HUDEP-2 (cell line): ENCODE data around the gene ACOX1.
A peak's percentile ranks its signal among the peaks of the same experiment; 100 is the strongest.

Experiments
- DNase-seq, 76 experiments: peaks; one replicate each; lab custom pipeline; 2025; ENCODE audit not compliant: unreplicated experiment in 76 of 76; lab: John Stamatoyannopoulos, UW

Gene ACOX1

DNA sequence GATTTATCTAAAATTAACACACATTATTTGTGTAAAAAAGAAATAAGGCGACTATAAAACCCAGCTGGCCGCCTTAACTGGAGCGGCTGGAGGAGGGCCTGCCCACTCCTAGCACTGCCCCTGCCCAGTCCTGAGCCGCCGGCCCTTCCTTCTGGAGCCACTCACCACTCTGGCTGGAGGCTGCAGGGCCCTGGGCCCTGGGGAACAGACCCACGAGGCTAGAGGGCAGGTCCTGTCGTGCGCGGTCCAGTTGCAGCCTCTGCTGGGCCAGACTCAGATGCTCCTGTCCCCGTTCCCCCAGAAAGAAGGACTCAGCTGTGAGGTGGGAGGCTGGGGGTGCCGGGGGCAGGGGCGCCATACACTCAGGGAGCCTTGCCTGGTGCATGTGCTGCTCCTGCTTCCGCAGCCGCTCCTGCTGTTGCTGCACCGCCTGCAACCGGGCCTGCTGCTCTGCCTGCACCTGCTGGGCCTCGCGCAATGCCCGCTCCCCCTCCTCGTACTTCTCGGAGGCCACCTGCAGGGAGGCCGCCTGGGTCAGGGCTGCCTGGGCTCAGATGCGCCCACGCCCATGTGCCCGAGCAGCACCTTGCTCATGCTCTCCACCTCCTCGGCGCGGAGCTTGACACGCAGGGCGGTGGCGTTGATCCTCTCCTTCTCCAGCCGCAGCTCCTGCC is 65.3 kb downstream of the ACOX1 start:
- DNase-seq = no peak

DNA sequence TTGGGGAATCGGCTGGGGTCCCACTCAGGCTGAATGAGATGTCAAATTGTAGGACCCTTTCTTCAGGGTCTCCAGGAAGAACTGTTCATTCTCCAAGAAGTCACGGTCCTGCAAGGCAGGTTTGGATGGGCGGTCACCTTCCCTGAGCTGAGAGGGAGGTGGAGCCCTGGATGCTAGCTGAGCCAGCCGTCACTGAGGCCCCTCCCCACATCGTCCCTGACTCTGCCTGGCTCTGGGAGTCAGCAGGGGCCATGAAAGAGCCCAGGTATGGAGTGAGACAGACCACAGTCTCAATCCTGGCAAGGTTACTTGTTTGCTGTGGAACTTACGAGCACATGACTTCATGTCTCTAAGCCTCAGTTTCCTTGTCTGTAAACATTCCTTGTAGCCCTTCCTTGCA is 68.3 kb downstream of the ACOX1 start:
- DNase-seq = no peak

DNA sequence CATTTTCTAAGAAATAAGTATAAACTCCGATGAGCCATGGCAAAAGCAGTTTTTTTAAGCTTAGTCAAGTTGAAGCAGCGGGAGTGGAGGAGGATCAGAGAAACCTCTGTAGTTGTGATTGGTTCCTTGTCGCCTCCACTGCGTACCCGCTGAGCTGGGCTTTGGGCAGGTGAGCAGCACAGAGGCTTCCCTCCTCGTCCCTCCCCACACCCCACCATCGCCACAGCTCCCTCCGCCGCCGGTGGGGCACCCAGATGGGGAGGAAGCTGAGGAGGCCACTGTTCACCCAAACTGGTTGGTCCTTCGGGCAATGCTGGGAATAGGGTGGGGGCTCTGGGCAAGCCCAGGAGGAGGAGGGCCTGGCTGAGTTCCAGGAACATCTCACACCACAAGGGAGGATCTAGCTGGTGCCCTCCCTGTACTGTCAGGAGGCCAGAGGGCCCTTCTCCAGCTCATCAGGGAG is 69.1 kb downstream of the ACOX1 start:
- DNase-seq = peak in 68 of 76 experiments; percentile 13 to 83 (median 56)

DNA sequence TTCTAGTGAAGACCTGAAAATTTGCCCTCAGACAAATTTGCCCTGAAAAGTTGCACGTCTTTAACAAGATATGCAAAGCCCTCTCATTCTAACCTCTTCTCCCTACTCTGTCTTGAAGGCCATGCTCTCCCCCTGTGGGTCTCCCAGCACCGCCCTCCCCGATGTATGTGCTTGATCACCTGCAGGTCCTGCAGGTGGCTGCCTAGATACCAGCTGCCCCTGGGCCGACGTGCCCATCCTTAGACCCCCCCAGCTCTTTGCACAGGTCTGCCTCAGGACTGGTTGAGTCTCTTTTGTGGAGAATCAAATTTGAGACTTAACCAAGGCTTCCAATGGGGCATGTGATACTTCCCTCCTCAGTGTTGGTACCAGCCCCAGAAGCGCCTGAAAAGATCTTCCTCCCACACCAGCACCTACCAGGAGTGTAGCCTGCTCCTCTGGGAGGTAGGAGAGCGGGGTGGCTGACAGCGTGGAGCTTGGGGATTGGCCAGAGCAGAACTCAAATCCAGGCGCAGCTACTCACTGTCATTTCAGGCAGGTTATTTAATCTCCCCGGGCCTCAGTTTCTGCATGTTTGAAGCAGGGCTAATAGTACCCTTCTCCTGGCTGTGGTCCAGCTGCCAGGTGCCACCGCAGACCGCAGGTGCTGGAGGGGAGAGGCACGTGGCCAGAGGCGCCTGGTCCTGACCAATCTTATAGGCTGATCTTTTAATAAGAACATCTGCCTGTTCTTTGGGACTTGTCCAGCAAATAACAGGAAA is 69.7 kb downstream of the ACOX1 start:
- DNase-seq = peak in 1 of 76 experiments; percentile 13

DNA sequence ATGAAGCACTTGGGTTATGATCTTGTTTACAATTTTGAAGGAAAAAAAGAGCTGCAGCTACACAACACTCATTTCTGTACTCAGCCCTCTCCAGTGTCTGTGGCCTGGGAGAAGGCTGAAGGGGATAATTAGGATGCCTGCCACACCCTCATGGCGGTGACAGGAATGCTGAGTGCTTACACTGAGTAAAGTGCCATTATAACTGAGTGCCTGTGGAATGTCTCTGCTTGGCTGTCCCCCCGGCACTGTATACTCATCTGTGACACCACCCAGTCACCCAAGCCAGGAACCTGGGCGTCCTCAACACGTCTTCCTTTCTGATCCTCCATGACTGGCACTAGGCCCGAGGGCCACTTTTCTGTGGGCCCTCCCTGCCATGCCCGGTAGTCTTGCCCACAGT is 70.8 kb downstream of the ACOX1 start:
- no peak for DNase-seq

DNA sequence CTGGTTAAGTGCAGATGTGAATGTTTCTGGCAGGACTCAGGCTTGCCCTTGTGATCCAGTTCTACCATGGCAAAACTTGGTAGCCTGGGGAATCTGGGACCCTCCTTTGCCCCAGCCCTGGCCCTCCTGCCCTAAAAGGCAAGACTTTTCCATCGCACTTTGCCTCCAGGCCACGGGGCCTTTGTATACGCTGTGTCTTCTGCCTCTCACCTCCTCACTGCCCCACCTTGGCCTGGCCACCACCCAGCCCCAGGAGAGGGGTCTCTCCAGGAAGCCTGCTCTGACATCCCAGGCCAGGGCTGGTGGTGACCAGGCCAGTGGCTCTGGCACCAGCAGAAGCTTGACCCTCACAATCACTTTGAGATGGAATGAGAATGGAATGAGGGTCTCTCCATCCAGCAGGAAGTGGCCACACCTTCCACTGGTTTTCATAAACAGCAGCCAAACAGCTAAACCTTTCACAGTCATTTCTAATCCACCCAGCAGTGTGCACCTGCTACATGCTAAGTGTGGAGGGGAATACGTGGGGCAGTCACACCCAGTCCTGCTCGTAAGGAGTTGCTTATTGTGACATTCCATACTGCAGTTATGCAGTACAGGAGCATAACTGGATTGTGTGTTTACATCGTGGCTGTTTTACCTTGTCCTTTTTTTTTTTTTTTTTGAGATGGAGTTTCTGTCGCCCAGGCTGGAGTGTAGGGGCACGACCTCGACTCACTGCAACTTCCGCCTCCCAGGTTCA is 72.7 kb downstream of the ACOX1 start:
- DNase-seq = no peak

DNA sequence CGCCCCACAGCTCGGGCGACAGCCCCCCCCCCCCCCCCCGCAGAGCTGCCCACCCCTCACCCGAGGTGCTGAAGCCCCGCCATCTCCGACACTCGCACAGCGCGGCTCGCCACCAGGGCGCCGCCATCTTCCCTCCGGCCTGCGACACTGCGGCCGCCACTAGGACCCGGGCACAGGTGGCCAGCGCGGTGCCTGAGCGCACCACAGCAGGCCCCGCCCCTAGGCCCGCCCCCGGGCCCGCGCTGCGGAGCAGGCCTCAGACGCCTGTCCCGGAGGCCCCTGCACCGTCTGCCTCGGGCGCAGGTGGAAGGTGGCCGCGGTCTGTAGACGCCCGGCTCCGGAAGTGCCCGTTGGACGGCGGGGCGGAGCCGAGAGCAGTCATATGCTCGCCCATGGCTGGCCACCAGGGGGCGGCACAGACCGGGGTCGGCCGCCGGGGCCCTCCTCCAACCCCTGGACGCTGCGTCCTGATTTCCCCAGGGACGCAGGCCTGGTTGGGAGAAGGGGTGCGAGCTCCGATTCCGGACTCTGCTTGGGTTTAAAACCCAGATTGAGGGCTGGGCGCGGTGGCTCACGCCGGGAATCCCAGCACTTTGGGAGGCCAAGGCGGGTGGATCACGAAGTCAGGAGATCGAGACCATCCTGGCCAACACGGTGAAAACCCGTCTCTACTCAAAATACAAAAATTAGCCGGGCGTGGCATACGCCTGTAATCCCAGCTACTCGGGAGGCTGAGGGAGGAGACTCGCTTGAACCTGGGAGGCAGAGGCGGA is 74.0 kb downstream of the ACOX1 start, which contains the start of gene MRPL38:
Gene MRPL38 (minus strand): TSS at position 136 of the 773 bp plus-strand sequence. CDS start 9 bp downstream, at position 127.
- DNase-seq = peak in 75 of 76 experiments; percentile 60 to 97 (median 89)

DNA sequence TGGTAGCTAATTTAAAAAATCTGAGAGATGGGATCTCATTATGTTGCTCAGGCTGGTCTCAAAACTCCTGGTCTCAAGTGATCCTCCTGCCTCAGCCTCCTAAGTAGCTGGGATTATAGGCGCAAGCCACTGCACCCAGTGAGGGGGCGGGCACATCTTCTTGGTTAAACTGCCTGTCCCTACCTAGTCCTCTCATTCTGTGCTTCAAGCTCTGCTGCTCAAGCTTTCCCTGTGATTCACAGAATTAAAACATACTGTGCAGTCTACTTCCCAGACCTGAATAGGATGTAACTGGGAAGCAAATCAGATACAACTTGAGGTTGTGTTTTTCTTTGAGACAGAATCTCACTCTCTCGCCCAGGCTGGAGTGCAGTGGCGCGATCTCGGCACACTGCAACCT is 76.6 kb downstream of the ACOX1 start:
- DNase-seq = no peak

DNA sequence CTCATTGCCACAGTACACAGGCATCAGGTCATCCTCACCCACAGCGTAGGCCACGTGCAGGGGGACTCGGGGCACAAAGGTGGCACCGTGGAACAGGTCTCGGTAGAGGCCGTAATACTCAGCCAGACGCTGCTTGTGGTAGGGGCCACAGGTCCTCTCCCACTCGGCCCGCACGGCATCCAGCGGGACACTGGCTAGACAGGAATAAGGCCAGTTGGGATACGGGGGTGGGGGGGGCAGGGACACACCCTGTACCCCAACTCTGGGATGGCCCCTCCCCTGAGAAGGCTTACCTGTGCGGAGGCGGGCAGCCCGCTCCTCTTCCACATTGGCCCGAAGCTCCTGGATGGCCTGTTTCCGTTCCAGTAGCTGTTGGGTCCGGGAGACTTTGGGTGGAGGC is 77.2 kb downstream of the ACOX1 start:
- DNase-seq = no peak

DNA sequence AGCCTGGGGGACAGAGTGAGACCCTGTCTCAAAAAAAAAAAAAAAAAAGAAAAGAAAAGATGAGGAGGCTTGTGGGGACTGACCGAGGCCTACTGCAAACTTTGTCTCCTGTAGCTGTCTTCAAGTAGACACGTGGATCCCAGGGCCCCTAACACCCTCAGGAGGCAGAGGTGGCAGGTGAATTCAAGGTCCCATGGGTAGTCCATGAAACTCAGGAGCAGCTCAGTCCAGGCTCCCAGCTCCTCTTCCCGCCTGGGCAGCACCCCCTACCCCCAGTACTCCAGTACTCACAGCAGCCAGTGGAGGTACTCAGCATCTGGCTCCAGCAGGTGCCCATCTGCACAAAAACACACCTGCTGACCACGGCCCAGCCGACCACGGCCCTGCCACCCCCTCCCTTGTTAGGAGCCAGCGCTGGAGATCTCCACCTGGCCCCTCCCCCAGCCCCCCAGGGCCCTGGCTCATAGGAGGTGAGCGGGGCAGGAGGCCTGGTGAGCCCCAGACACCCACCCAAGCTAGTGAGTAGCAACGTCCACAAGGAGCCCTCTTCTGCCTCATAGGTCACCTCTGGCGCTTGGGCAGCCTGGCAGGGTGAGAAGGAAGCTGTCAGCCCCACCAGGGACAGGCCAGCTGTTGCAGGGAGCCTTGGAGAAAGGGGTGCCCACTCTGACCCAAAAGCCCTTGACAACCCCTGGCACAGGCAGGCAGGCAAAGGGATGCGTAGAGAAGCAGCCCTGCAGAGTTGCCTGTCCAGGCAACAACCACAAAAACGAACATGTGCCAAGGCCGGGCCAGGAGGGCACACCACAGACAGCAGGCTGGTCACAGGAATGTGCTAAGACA is 78.1 kb downstream of the ACOX1 start:
- DNase-seq = no peak

DNA sequence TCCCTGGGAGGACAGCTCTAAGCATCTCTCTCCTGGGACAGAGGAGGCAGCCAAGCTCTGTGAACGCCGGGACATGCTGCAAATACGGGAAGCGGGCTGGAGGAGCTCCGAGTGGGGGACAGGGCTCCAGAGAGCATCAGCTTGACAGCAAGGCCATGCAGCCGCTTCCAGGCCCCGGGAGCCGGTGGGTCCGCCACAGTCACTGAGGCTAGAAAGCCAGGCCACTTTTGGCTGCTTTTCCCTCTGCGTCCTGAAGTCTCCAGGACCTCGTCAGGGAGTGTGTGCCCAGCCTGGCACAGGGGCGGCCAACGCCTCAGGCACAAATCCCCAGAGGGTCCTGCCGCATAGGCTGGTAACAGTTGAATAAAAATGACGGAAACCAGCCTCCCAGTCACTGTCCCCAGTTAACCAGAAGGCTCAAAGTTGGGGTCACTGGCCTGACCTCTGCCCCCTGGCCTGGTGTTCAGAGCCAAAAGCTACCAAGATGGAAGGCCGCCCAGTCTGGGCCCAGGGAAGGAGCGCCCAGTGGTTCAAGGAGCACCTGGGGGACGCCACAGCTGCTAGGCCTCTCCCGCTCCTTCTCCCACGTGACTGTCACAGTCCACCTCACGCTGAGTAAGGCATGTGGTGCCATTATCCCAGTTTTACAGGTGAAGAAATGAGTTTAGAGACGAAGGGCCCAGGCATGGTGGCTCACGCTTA is 79.0 kb downstream of the ACOX1 start:
- no peak for DNase-seq

DNA sequence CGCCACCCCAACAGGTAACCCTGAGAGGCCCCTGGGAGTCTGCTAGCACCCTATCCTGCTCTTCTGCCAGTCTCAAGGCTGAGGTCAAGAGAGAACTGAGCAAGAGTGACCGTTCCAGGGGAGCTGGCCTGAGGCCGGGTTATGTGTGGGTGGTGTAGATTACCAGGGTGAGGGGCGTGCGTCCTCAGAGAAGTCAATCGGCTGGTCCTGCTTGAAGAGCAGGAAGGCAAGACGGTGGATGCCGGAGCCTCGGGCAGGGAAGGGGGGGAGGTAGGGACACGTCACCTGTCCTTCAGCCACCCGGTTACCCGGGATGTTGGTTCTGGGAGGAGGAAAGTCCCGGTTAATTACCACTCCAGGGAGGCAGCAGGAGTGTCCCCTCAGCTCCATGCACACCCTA is 79.6 kb downstream of the ACOX1 start:
- no peak for DNase-seq

DNA sequence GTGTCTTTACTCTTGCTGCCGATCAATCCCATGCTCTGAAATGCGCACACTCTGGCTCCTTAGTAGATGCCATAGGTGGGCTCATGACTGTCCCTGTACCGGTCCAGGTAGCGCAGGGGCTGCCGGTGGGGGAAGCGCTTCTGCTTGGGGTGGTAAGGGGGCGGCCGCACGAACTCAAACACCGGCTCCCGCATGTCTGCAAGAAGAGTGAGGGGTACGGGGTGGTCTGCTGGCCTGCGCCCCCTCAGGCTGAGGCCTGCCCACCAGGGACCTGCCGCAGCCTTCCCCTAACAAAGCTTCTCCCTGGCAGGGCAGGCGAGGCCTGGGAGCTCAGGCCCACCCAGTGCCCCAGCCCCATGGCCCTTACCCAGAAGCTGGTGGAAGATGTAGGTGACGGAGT is 80.2 kb downstream of the ACOX1 start:
- DNase-seq = no peak

DNA sequence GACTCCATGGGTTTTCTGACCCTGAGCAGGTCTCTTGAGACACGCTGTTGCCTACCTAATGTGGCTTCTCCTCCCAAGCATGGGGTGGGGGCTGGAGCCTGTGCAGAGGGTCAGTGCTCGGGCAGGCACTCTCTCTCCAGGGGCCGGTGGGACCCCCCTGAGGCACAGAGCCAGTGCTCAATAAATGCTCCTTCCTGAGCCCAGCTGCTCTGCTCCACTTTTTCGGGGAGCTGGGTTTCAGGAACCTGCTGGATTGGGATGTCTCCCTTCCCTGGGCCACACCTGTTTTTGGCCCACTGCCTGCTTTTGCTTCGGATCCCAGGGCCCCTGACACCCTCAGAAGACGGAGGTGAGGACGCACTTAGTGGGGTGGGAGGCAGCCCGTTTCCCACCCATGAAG is 80.9 kb downstream of the ACOX1 start:
- no peak for DNase-seq

DNA sequence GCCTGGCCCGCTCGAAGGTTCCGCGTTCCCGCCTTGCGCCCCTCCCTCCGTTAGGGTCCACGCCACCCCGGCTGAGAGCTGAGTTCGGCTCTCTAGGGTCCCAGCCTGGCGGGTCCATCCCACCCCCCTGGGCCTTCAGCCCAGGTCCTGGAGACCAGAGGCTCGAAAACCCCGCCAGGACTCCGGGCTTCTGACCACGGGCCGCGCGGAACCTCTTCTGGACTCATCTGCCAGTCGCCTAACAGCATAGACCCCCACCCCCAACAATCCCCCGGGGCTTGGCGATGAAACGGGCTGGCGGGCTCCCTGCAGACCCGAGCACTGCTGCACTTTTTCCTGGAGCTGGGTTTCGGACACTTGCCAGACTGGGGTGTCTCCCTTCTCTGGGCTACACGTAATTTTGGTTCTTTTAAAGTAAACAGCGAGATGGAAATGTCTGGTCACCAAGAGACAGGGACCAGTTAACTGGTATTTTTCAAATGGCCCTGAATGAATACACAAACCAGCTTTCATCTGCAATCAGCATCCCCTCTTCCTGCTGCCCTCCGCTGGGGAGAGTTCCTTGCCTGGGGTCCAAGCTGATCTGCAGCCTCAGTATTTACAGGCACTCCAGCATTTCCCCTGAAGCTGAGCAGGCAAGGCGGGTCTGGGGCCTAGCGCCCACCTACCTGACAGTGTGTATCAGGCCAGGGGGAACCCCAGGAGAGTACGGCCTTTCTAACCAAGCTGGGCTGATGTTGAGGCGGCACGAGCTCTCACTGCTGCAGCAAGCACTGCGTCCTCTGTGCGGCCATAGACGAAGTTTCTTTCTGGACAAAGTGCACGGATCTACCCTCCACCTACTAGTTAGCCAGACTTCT is 81.6 kb downstream of the ACOX1 start:
- no peak for DNase-seq

DNA sequence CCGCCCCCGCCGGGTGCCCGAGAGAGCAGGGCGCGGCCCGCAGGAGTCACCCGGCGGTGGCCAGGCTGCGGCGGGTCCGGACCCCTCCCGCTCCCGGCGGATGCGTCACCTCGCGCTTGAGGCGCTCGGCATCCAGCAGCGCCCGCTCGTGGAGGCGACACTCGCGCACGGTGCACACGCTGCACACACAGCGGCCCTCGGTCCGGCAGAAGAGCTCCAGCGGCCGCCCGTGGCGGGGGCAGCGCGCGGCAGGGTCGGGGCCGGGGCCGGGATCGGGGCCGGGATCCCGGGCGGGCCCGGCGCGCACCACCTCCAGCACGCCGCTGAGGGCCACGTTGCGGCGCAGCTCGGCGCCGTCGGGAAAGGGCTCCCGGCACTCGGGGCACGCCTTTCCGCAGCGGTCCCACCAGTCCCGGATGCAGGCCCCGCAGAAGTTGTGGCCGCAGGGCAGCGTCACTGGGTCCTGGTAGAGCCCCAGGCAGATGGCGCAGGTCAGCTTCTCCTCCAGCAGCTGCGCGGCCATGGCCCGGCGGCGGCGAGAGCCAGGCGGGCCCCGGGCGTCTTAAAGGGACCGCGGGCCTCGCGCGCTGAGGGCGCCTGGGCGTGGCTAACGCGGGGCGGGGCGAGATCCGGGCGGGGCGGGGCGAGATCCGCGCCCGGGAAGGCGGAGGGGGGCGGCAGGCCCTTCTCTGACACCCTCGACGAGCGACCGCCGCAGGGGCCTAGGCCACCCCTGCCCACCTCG is 82.4 kb downstream of the ACOX1 start, which contains the start of gene TRIM65:
Gene TRIM65 (minus strand): TSS at position 537 of the 745 bp plus-strand sequence. CDS start 14 bp downstream, at position 523.
- peak in 69 of 76 experiments; percentile 14 to 83 (median 63) for DNase-seq
